ENCODE measurements around the gene RFX7.

- TF ChIP-seq, protein P1, sequence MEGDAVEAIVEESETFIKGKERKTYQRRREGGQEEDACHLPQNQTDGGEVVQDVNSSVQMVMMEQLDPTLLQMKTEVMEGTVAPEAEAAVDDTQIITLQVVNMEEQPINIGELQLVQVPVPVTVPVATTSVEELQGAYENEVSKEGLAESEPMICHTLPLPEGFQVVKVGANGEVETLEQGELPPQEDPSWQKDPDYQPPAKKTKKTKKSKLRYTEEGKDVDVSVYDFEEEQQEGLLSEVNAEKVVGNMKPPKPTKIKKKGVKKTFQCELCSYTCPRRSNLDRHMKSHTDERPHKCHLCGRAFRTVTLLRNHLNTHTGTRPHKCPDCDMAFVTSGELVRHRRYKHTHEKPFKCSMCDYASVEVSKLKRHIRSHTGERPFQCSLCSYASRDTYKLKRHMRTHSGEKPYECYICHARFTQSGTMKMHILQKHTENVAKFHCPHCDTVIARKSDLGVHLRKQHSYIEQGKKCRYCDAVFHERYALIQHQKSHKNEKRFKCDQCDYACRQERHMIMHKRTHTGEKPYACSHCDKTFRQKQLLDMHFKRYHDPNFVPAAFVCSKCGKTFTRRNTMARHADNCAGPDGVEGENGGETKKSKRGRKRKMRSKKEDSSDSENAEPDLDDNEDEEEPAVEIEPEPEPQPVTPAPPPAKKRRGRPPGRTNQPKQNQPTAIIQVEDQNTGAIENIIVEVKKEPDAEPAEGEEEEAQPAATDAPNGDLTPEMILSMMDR (conservative IDR thresholded peaks at IDR 0.05; ENCODE audit: low read length): no peak
- no peak for TF ChIP-seq EZH2phosphoT487 (IDR thresholded peaks at IDR 0.05; ENCODE audit: borderline replicate concordance)
Measured at GRCh38 chr15:56240390-56240789, 3.3 kb downstream of the RFX7 start.

Data from Loucy (cell line).